ENCODE measurements around the gene FA2H. TPM values are rescaled to one million over a fixed set of nuclear protein-coding genes. Genes with fewer than 3 reads are reported as not detected.

FA2H gene
- total and polyA plus RNA-seq, 2 of the 13 experiments (the other 11 are each of a cell fraction or from before 2014, with no cell fraction given): 0.20 TPM; not detected in 1

DNA sequence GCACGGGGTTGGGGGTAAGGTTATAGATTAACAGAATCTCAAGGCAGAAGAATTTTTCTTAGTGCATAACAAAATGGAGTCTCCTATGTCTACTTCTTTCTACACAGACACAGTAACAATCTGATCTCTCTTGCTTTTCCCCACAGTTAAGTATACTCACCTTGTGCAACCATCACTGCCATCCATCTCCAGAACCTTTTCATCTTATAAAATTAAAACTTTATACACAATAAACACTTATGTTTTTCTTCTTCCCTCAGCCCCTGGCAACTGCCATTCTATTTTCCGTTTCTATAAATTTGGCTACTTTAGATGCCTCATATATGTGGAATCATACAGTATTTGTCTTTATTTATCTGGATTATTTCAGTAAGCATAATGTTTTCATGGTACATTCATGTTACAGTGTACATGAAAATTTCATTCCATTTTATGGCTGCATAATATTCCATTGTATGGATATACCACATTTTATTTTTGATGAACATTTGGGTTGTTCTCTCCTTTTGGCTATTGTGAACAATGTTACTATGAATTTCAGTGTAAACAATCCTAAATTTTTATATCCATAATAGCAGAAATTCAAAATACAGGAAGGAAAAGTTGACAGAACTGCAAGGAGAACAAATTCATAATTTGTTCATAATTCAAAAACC lies 25.7 kb upstream of the FA2H start:
- Histone ChIP-seq H3K27me3 (ENCODE audit: control insufficient read depth in 1 of 2, insufficient read depth in 2 of 2, low read length in 2 of 2) (no peaks in the 10 kb centered on the region; a peak in 1 of 5 replicates), H3K79me2 (ENCODE audit: insufficient read depth, low read length) (no peaks in the 10 kb centered on the region), H3K4me1 (ENCODE audit: insufficient read depth, low read length) (peaks cover 8% of the 10 kb centered on the region), H3K9ac (ENCODE audit: insufficient read depth, low read depth, low read length) (no peak overlapping the region), H3K36me3 (replicated peaks in 1 of 2; ENCODE audit: control insufficient read depth in 1 of 2, insufficient read depth in 2 of 2, low read length in 2 of 2) (no peaks in the 10 kb centered on the region), H4K20me1 (ENCODE audit: insufficient read depth, low read length) (no peaks in the 10 kb centered on the region), H2AFZ (ENCODE audit: low read length) (no peak overlapping the region), H3K4me2 (ENCODE audit: low read depth, low read length) (no peak overlapping the region), H3K27ac (ENCODE audit: extremely low read length, insufficient read depth, low read length) (no peak overlapping the region), H3K9me3 (ENCODE audit: low read length) (no peaks in the 10 kb centered on the region), H3K4me3 (replicated peaks in 1 of 3; ENCODE audit: insufficient read depth in 1 of 3, low read depth in 2 of 3, low read length in 3 of 3) (no peak overlapping the region)
- ATAC-seq (no peak), FAIRE-seq (no peak), DNase-seq (ENCODE audit: low spot score) (no peak)
- in situ Hi-C loops (cut with HindIII; ENCODE audit: extremely low pct_ligation_motif_present, low pct_unique_long_range_greater_than_20kb): no loop called here
- BruUV-seq (replicated peaks): no TSS peak
- ChIA-PET POLR2A (no interaction called here), CTCF (ENCODE audit: low intra/inter-chr PET ratio, low total read pairs) (no interaction called here)
- TF ChIP-seq YY1 (IDR thresholded peaks at IDR 0.05; ENCODE audit: insufficient read depth, insufficient replicate concordance, low read depth, low read length) (no peak), ZNF580 (CRISPR knock-in tag; IDR thresholded peaks at IDR 0.05; ENCODE audit: borderline replicate concordance, low read depth) (no peak), TCF7L2 (IDR thresholded peaks at IDR 0.05; ENCODE audit: low read depth, low read length) (no peak), BCL3 (CRISPR knock-in tag; IDR thresholded peaks at IDR 0.05) (no peak), ARID5B (CRISPR knock-in tag; IDR thresholded peaks at IDR 0.05) (0 out of 2 replicates have a peak, but pooled peaks have one; percentile 12)
- intact Hi-C loops (cut with micrococcal nuclease; ENCODE audit: unreplicated experiment): no loop called here
- 44% methylated on average over 2 of the region's 2 CpGs for WGBS (ENCODE audit: low lambda C conversion rate)
